HL-60 (cell line): Measurements from ENCODE around the gene CFAP46.

Experiments
- DNase-seq, 2 experiments: peaks; one replicate each; pipeline ENCODE4 v3.0.0-alpha.2; 2010 to 2020; ENCODE audit warnings: low read depth in 1 of 2, low spot score in 1 of 2
- H3K27ac ChIP-seq: fragments of 250-450 bp; sonication (Bioruptor Pico); replicated peaks from 2 replicates; pipeline ENCODE4 v1.5.1; 2020; ENCODE audit warnings: mild to moderate bottlenecking, moderate library complexity
- H3K27me3 ChIP-seq: fragments of 250-450 bp; sonication (Bioruptor Pico); 2 replicates; pipeline ENCODE4 v1.5.1; 2021; ENCODE audit warnings: mild to moderate bottlenecking, moderate library complexity; ENCODE audit not compliant: insufficient read depth, poor library complexity, severe bottlenecking
- H3K4me3 ChIP-seq: replicated peaks from 2 replicates; pipeline ENCODE4 v1.5.1; 2011; ENCODE audit warnings: mild to moderate bottlenecking, control low read depth, low read length; ENCODE audit not compliant: insufficient read depth
- CTCF ChIP-seq: IDR thresholded peaks from one replicate; pipeline ENCODE4 v1.5.1; 2011; ENCODE audit warnings: low read length, control low read depth, inconsistent platforms; ENCODE audit not compliant: insufficient read depth
- GABPA ChIP-seq: IDR thresholded peaks from 2 replicates; pipeline ENCODE4 v1.6.1; 2012; ENCODE audit warnings: low read depth
- POLR2AphosphoS5 ChIP-seq: IDR thresholded peaks from 2 replicates; pipeline ENCODE4 v1.6.1; 2012; ENCODE audit warnings: low read depth
- REST ChIP-seq: IDR thresholded peaks from 2 replicates; pipeline ENCODE4 v1.6.1; 2012; ENCODE audit warnings: low read depth; ENCODE audit not compliant: insufficient replicate concordance
- SPI1 ChIP-seq: IDR thresholded peaks from 2 replicates; pipeline ENCODE4 v1.6.1; 2012; ENCODE audit warnings: low read depth, mild to moderate bottlenecking, borderline replicate concordance

Gene CFAP46

GRCh38 chr10:132899751-132900065, 42.7 kb downstream of the CFAP46 start:
- Histone ChIP-seq H3K4me3 (no peak overlapping the region), H3K27me3 (peaks cover 6% of the 10 kb centered on the region), H3K27ac (no peak overlapping the region)
- TF ChIP-seq CTCF = no peak
- no peak for TF ChIP-seq REST
- no peak for TF ChIP-seq SPI1
- no peak for TF ChIP-seq POLR2AphosphoS5
- no peak for TF ChIP-seq GABPA
- no peak for DNase-seq

GRCh38 chr10:132899054-132899750, 43.2 kb downstream of the CFAP46 start:
- Histone ChIP-seq H3K27me3 (peaks cover 11% of the 10 kb centered on the region), H3K27ac (no peak overlapping the region), H3K4me3 (no peak overlapping the region)
- TF ChIP-seq GABPA = no peak
- no peak for TF ChIP-seq POLR2AphosphoS5
- no peak for TF ChIP-seq CTCF
- TF ChIP-seq REST = no peak
- TF ChIP-seq SPI1 = no peak
- DNase-seq = no peak

GRCh38 chr10:132898391-132899053, 43.8 kb downstream of the CFAP46 start:
- Histone ChIP-seq H3K4me3 (no peak overlapping the region), H3K27ac (no peak overlapping the region), H3K27me3 (peaks cover 14% of the 10 kb centered on the region)
- no peak for DNase-seq
- TF ChIP-seq CTCF (no peak), GABPA (no peak), REST (no peak), SPI1 (no peak), POLR2AphosphoS5 (no peak)
